BLaER1 treated with 17β-estradiol and CSF1 and Interleukin-3, amounts not matched to agents 10 nM and 100 nM (cell line): ENCODE data around the gene PYY.

Source experiments
- H3K27ac ChIP-seq, 11 experiments: shearing (Covaris generic); formaldehyde crosslinking; 2 replicates each; pipeline ENCODE4 v1.8.1; 2022
- H3K27me3 ChIP-seq, 11 experiments: shearing (Covaris generic); formaldehyde crosslinking; 2 replicates each; pipeline ENCODE4 v1.8.1; 2022
- H3K36me3 ChIP-seq, 11 experiments: shearing (Covaris generic); formaldehyde crosslinking; 2 replicates each; pipeline ENCODE4 v1.8.1; 2022
- H3K4me1 ChIP-seq, 10 experiments: shearing (Covaris generic); formaldehyde crosslinking; 2 replicates each; pipeline ENCODE4 v1.8.1; 2022
- H3K4me2 ChIP-seq, 11 experiments: shearing (Covaris generic); formaldehyde crosslinking; 2 replicates each; pipeline ENCODE4 v1.8.1; 2022
- H3K4me3 ChIP-seq, 10 experiments: shearing (Covaris generic); formaldehyde crosslinking; 2 replicates each; pipeline ENCODE4 v1.8.1; 2022
- H3K9ac ChIP-seq, 11 experiments: shearing (Covaris generic); formaldehyde crosslinking; 2 replicates each; pipeline ENCODE4 v1.8.1; 2022
- H3K9me3 ChIP-seq, 11 experiments: shearing (Covaris generic); formaldehyde crosslinking; replicated peaks in 1 of 11; 2 replicates each; pipeline ENCODE4 v1.8.1; 2022
- H4K20me1 ChIP-seq, 11 experiments: shearing (Covaris generic); formaldehyde crosslinking; 2 replicates each; pipeline ENCODE4 v1.8.1; 2022
- Cebpa-rat ChIP-seq, 11 experiments: shearing (Covaris generic); IDR thresholded peaks; 2 replicates each; pipeline ENCODE4 v1.8.1; 2022

PYY gene

DNA sequence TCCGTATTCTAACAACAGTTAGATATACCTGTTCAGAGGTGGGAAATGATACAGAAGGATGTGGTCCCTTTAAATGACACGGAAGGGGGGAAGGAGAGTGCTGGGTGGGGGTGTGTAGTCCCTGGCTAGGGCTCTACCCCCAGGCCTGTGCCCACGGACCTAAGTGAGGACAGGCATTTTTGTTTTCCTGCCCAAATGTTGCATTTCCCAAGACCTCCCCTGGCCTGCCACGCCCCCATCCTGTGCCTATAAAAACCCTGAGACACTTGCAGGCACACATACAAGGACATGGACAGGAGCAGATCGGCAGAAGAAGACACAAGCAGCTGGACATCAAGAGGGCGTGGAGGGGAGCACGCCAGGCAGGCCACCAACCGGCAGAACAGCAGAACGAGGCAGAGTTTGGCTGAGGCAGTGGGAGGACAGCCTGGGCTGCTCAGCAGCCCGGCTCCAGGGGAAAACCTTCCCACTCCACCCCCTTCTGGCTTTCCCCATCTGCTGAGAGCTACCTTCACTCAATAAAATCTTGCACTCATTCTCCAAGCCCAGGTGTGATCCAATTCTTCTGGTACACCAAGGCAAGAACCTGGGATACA lies 33.1 kb downstream of the PYY start:
- Histone ChIP-seq H3K27ac (no peak overlapping the region), H3K9ac (no peak overlapping the region), H3K4me2 (no peak overlapping the region), H3K36me3 (no peaks in the 10 kb centered on the region), H3K4me1 (peaks cover 10 to 33% (median 26%) of the 10 kb centered on the region in 10 experiments; a peak in 19 of 20 replicates), H3K4me3 (no peak overlapping the region), H4K20me1 (no peaks in the 10 kb centered on the region), H3K27me3 (peaks cover 12 to 23% (median 13%) of the 10 kb centered on the region in 11 experiments), H3K9me3 (peaks cover 0 to 2% (median 0%) of the 10 kb centered on the region in 11 experiments; a peak in 1 of 22 replicates)
- TF ChIP-seq Cebpa-rat (IDR thresholded peaks at IDR 0.05) = no peak

DNA sequence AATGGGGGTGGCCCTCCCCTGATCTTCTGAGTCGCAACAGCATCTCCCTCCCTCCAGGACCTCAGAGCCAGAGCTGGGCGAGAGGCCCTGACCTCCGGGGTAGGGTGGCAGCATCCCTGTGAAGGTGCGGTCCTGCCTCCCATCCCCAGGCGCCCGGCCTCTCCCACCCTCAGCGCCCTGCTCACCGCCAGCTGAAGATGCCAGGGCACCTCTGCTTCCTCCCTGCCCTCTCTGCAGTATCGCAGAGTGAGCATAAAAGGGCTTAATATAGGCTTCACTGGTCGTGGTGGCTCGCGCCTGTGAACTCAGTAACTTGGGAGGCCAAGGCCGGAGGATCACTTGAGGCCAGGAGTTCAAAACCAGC lies 35.7 kb downstream of the PYY start:
- H3K9ac ChIP-seq = peak overlapping the region in 7 of 11 experiments; percentile 56 to 75 (median 70); a peak in 10 of 22 replicates
- peak overlapping the region; percentile 49 to 70 (median 56); a peak in 17 of 20 replicates for H3K4me3 ChIP-seq
- no peaks in the 10 kb centered on the region for H3K36me3 ChIP-seq
- H4K20me1 ChIP-seq = no peaks in the 10 kb centered on the region
- no peak for TF ChIP-seq Cebpa-rat (IDR thresholded peaks at IDR 0.05)
- H3K4me1 ChIP-seq = peaks cover 10 to 50% (median 29%) of the 10 kb centered on the region in 10 experiments; a peak in 19 of 20 replicates
- no peaks in the 10 kb centered on the region for H3K27me3 ChIP-seq
- H3K9me3 ChIP-seq = no peaks in the 10 kb centered on the region
- peak overlapping the region; percentile 75 to 99 (median 88) for H3K4me2 ChIP-seq
- peak overlapping the region in 2 of 11 experiments; percentile 29 to 60; a peak in 5 of 22 replicates for H3K27ac ChIP-seq

DNA sequence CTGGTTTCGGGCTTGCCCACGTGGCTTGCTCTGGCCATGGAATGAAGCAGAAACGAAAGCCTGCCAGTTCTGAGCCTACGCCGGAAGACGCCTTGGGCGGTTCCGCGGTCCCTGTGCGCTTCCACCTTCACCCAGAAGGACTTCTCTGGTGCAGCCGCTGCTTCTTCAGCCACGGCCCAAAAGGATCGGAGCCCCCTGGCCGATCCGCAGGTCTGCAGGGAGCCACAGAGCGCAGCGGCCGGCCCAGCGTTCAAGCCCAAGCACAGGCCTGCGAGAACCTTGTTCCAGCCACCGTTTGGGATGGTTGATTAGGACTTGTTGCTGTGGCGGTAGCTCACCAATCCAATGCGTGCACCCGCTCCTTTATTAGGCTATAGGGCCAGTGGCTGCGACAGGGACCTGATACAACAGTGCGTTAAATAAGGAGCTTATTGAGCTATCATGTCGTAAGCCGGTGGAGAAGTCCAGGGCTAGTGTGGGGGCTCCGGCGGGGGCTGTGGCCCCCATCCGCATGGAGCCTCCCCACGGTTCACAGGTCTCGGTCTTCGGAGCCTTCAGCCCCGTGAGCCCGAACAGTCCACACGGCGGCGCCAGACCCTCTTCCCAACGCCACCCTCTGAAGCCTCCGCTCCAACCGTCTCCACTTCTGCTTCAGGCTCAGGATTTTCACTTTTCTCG lies 36.3 kb downstream of the PYY start:
- TF ChIP-seq Cebpa-rat (IDR thresholded peaks at IDR 0.05) = no peak
- Histone ChIP-seq H3K27ac (peak overlapping the region in 9 of 11 experiments; percentile 44 to 67 (median 58); a peak in 17 of 22 replicates), H4K20me1 (no peaks in the 10 kb centered on the region), H3K27me3 (no peaks in the 10 kb centered on the region), H3K9ac (peak overlapping the region; percentile 56 to 75 (median 68)), H3K4me1 (peaks cover 10 to 55% (median 34%) of the 10 kb centered on the region in 10 experiments; a peak in 19 of 20 replicates), H3K36me3 (no peaks in the 10 kb centered on the region), H3K9me3 (no peaks in the 10 kb centered on the region), H3K4me3 (peak overlapping the region; percentile 49 to 70 (median 56)), H3K4me2 (peak overlapping the region; percentile 75 to 99 (median 88))

DNA sequence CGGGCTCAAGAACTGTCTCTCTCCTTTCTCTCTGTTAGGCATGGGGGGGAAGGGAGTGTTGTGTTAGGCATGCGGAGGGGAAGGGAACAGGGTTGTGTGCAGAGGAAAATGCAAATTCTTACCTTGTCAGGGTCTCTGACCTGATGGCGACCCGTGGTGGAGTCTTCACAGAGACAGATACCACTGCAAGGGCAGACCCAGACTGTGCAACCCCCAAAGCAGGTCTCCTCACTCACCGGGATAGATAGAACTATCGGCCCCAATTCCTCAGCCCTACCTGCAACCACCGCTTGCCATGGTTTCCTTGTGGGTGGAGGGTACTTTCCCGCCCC lies 36.8 kb downstream of the PYY start:
- Histone ChIP-seq H3K4me1 (peaks cover 10 to 60% (median 39%) of the 10 kb centered on the region in 10 experiments; a peak in 19 of 20 replicates), H3K27ac (peak overlapping the region in 9 of 11 experiments; percentile 44 to 67 (median 58); a peak in 14 of 22 replicates), H3K36me3 (no peaks in the 10 kb centered on the region), H3K4me2 (peak overlapping the region; percentile 75 to 99 (median 88)), H3K27me3 (no peaks in the 10 kb centered on the region), H3K9ac (peak overlapping the region; percentile 56 to 75 (median 68); a peak in 19 of 22 replicates), H3K9me3 (no peaks in the 10 kb centered on the region), H4K20me1 (0 out of 22 replicates have a peak, but pooled peaks cover 0 to 3% (median 0%) of the 10 kb centered on the region in 11 experiments), H3K4me3 (peak overlapping the region; percentile 49 to 70 (median 56))
- no peak for TF ChIP-seq Cebpa-rat (IDR thresholded peaks at IDR 0.05)

DNA sequence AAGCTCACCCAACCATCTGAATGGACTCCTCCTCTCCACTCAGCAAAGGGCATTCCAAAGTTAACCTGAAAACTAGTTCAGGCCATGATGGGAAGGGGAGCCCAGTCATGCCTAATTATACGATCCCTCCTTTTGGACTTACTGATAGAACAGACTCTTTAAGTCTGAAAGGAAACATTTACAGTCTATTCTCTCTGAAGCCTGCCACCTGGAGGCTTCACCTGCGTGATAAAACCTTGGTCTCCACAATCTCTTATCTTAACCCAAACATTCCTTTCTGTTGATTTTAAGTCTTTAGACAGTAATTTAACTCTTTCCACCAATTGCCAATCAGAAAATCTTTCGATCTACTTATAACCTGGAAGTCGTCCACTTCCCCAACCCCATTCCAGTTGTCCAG lies 37.4 kb downstream of the PYY start:
- Histone ChIP-seq H3K36me3 (no peaks in the 10 kb centered on the region), H3K4me2 (peak overlapping the region in 10 of 11 experiments; percentile 75 to 94 (median 88); a peak in 21 of 22 replicates), H3K9me3 (no peaks in the 10 kb centered on the region), H3K27me3 (no peaks in the 10 kb centered on the region), H3K9ac (no peak overlapping the region), H3K27ac (no peak overlapping the region), H3K4me1 (peaks cover 10 to 65% (median 43%) of the 10 kb centered on the region in 10 experiments; a peak in 19 of 20 replicates), H3K4me3 (peak overlapping the region in 4 of 10 experiments; percentile 49 to 61 (median 58); a peak in 4 of 20 replicates), H4K20me1 (0 out of 22 replicates have a peak, but pooled peaks cover 0 to 9% (median 0%) of the 10 kb centered on the region in 11 experiments)
- TF ChIP-seq Cebpa-rat (IDR thresholded peaks at IDR 0.05) = no peak

DNA sequence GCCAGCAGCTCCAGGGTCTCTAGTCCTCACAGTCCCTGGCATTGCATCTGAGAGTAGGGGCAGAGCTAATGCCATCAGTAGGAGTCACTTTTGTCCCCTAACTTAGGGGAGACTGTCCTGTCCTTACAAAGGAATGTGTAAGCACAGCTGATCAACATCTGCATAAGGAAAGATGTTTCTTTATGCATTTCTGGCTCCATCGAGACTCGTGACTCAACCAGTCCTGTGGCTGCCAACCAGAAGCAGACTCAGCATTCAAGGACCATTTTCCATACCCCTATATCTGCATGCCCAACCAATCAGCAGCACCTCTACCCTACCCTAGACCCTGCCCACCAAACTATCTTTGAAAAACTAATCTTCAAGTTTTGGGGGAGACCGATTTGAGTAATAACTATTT lies 38.2 kb downstream of the PYY start:
- Histone ChIP-seq H3K36me3 (no peaks in the 10 kb centered on the region), H3K27ac (no peak overlapping the region), H3K4me1 (peaks cover 10 to 65% (median 43%) of the 10 kb centered on the region in 10 experiments; a peak in 19 of 20 replicates), H4K20me1 (0 out of 22 replicates have a peak, but pooled peaks cover 0 to 10% (median 0%) of the 10 kb centered on the region in 11 experiments), H3K9ac (no peak overlapping the region), H3K4me3 (no peak overlapping the region), H3K27me3 (no peaks in the 10 kb centered on the region), H3K9me3 (no peaks in the 10 kb centered on the region), H3K4me2 (peak overlapping the region in 7 of 11 experiments; percentile 75 to 94 (median 88); a peak in 9 of 22 replicates)
- TF ChIP-seq Cebpa-rat (IDR thresholded peaks at IDR 0.05) = no peak

DNA sequence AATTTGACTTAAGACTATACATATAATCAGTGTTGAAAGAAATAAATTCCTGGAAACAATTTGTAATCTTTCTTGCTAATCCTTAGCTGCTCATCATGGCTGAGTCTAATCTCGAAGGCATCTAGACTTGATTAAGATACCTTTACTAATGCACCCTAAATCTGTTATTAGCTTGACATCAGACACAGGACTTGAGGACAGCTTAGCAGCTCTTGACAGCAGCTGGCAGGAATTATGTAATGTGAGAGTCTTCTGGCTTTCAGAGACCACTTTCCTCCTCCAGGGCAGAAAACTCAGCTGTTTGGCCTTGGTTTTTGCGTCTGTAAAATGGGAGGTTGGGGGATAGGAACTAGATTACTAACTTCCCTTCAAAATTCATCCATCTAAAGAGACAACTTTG lies 39.3 kb downstream of the PYY start:
- no peak overlapping the region for H3K9ac ChIP-seq
- H3K9me3 ChIP-seq = no peaks in the 10 kb centered on the region
- peaks cover 0 to 10% (median 0%) of the 10 kb centered on the region in 11 experiments; a peak in 2 of 22 replicates for H4K20me1 ChIP-seq
- no peaks in the 10 kb centered on the region for H3K36me3 ChIP-seq
- TF ChIP-seq Cebpa-rat (IDR thresholded peaks at IDR 0.05) = no peak
- no peak overlapping the region for H3K4me3 ChIP-seq
- no peaks in the 10 kb centered on the region for H3K27me3 ChIP-seq
- no peak overlapping the region for H3K27ac ChIP-seq
- H3K4me2 ChIP-seq = no peak overlapping the region
- H3K4me1 ChIP-seq = peaks cover 10 to 65% (median 43%) of the 10 kb centered on the region in 10 experiments; a peak in 19 of 20 replicates

DNA sequence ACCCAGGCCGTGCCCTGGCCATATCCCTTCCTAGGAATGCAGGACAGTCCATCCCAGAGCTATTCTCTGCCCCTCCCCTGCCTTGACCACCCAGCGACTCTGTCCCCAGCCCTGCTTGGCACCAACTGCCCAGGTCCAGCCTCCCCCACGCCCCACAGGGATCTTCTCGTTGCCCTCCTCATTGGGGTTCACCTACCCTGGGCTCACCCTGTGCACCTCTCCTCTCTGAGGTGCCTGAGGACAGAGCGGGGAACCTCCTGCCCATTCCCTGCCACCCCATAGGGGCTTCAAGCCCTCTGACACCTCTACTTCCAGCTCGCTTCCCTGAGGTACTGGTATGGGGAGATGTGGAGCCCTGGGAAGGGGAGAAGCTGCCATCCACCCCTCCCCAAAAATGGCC lies 40.2 kb downstream of the PYY start:
- peak overlapping the region in 4 of 11 experiments; percentile 51 to 57 (median 54); a peak in 5 of 22 replicates for H3K4me2 ChIP-seq

More for the DNA sequence above, 40.2 kb downstream of the PYY start:
- Histone ChIP-seq H3K36me3 (no peaks in the 10 kb centered on the region), H3K4me1 (peaks cover 10 to 66% (median 43%) of the 10 kb centered on the region in 10 experiments; a peak in 19 of 20 replicates), H3K27me3 (peaks cover 0 to 4% (median 1%) of the 10 kb centered on the region in 11 experiments; a peak in 10 of 22 replicates), H3K27ac (no peak overlapping the region), H4K20me1 (peaks cover 0 to 10% (median 0%) of the 10 kb centered on the region in 11 experiments; a peak in 2 of 22 replicates), H3K9me3 (no peaks in the 10 kb centered on the region), H3K4me3 (no peak overlapping the region), H3K9ac (no peak overlapping the region)
- TF ChIP-seq Cebpa-rat (IDR thresholded peaks at IDR 0.05) = no peak
